Type B pancreatic cell (in vitro differentiated cells): ENCODE data around the gene IGF1. TPM values are rescaled to one million over a fixed set of nuclear protein-coding genes. Genes with fewer than 3 reads are reported as not detected.

Source experiments
- DNase-seq: peaks from one replicate; pipeline ENCODE4 v3.0.0; 2021; ENCODE audit warnings: mixed read lengths; ENCODE audit not compliant: unreplicated experiment; ENCODE audit errors: extremely low spot score
- H3K27ac Mint-ChIP-seq: 2 replicates; pipeline ENCODE4 v1.8.0; 2021; ENCODE audit warnings: mild to moderate bottlenecking, mixed read lengths
- H3K27me3 Mint-ChIP-seq: 2 replicates; pipeline ENCODE4 v1.8.0; 2021; ENCODE audit warnings: mixed read lengths
- H3K36me3 Mint-ChIP-seq: 2 replicates; pipeline ENCODE4 v1.8.0; 2021; ENCODE audit warnings: mixed read lengths
- H3K4me1 Mint-ChIP-seq: one replicate; pipeline ENCODE4 v1.8.0; 2021; ENCODE audit warnings: mixed read lengths; ENCODE audit not compliant: unreplicated experiment
- H3K4me3 Mint-ChIP-seq: 2 replicates; pipeline ENCODE4 v1.8.0; 2021; ENCODE audit warnings: mild to moderate bottlenecking, mixed read lengths
- H3K9me3 Mint-ChIP-seq: 2 replicates; pipeline ENCODE4 v1.8.0; 2021; ENCODE audit warnings: mixed read lengths
- total RNA-seq: library from RNA; stranded (reverse); gene quantifications from 2 replicates; pipeline ENCODE4 v1.2.1, GENCODE V29; 2021; ENCODE audit warnings: low replicate concordance
- TF ChIP-seq, protein P1 (sequence below): fragments of 200-600 bp; sonication (generic); conservative IDR thresholded peaks from 2 replicates; pipeline ENCODE4 v1.5.0; 2021; ENCODE audit warnings: antibody characterized with exemption, mild to moderate bottlenecking

The IGF1 gene
- total RNA-seq, 1 donor from 2014 or later: 16.1 TPM

DNA sequence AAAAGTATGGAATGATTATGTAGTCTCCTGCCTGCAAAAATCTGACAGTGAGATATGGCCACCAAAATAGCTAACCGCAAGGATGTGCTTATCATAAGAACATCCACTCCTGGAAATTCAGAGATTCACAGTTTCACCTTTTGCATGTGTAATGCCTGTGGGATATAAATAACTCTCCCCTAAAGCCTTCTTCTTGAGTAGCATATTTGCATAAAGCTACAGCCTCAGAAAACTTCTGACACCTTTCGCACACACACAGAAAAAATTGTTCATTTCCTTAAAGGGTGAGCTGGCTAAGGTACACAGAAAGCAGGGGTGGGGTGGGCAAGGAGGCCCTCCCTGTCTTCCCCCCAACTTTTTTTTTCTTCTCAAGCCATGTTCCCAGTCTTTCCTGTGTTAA lies 3.1 kb upstream of the IGF1 start:
- no peaks in the 10 kb centered on the region for H3K36me3 Mint-ChIP-seq
- no peak for DNase-seq
- H3K27me3 Mint-ChIP-seq: no peaks in the 10 kb centered on the region
- H3K4me3 Mint-ChIP-seq: no peak overlapping the region
- H3K27ac Mint-ChIP-seq: no peak overlapping the region
- H3K9me3 Mint-ChIP-seq: no peaks in the 10 kb centered on the region
- H3K4me1 Mint-ChIP-seq: peaks cover 8% of the 10 kb centered on the region
- TF ChIP-seq, protein P1, sequence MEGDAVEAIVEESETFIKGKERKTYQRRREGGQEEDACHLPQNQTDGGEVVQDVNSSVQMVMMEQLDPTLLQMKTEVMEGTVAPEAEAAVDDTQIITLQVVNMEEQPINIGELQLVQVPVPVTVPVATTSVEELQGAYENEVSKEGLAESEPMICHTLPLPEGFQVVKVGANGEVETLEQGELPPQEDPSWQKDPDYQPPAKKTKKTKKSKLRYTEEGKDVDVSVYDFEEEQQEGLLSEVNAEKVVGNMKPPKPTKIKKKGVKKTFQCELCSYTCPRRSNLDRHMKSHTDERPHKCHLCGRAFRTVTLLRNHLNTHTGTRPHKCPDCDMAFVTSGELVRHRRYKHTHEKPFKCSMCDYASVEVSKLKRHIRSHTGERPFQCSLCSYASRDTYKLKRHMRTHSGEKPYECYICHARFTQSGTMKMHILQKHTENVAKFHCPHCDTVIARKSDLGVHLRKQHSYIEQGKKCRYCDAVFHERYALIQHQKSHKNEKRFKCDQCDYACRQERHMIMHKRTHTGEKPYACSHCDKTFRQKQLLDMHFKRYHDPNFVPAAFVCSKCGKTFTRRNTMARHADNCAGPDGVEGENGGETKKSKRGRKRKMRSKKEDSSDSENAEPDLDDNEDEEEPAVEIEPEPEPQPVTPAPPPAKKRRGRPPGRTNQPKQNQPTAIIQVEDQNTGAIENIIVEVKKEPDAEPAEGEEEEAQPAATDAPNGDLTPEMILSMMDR: no peak

DNA sequence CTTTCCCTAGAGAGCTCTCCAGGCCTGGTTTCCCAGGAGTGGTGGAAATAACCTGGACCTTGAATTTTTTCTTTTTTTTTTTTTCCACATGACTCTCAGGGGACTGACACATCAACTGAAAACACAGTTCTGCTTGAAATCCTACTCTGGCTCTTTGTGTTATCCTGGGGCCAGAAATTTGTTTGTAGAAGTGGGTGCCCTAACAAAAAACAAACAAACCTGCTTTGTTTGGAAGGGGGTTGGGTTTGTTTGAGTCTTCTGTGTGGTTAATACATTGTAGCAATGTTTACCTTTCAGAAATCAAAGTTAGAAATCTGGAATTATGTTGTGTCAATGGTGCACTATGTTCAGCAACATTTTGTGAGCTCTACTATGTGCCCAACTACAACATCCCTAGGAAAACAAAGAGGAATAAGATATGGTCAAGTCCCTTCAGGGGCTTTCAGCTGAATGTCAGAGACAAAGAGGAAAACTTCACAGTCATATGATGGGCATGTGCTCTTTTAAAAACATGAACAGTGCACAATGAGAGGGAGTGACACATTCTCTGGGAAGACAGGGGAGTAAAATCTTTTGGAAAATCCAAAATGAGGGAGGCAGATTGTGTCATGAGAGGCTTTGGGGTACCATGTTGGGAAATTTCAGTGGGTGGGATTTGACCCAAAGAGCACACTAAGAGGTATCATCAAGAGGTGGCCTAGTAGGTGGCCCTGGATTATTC lies 1.5 kb upstream of the IGF1 start:
- Mint-ChIP-seq H3K27ac (no peak overlapping the region), H3K27me3 (no peaks in the 10 kb centered on the region), H3K4me3 (no peak overlapping the region), H3K36me3 (no peaks in the 10 kb centered on the region), H3K4me1 (peaks cover 8% of the 10 kb centered on the region), H3K9me3 (no peaks in the 10 kb centered on the region)
- TF ChIP-seq, protein P1: no peak
- DNase-seq: no peak

DNA sequence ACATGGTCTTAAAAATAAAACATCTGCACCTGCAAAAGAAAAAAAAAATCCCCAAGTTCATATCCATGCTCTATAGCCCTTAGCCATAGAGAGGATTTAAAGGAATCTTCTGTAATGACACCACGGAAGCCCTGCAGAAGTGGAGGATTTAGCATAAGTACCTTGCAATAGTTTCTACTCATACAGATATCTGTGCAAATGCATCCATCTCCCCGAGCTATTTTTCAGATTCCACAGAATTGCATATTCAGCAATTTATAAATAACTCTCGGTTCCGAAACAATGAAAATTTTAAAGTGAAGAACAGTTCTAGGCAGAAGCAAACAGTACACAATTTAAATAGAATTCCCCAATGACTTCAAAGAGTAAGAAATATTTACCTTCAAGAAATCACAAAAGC lies 424 bp downstream of the IGF1 start:
- Mint-ChIP-seq H3K4me3 (no peak overlapping the region), H3K27me3 (no peaks in the 10 kb centered on the region), H3K27ac (no peak overlapping the region), H3K36me3 (no peaks in the 10 kb centered on the region), H3K9me3 (no peaks in the 10 kb centered on the region), H3K4me1 (peaks cover 8% of the 10 kb centered on the region)
- TF ChIP-seq, protein P1: no peak
- no peak for DNase-seq

DNA sequence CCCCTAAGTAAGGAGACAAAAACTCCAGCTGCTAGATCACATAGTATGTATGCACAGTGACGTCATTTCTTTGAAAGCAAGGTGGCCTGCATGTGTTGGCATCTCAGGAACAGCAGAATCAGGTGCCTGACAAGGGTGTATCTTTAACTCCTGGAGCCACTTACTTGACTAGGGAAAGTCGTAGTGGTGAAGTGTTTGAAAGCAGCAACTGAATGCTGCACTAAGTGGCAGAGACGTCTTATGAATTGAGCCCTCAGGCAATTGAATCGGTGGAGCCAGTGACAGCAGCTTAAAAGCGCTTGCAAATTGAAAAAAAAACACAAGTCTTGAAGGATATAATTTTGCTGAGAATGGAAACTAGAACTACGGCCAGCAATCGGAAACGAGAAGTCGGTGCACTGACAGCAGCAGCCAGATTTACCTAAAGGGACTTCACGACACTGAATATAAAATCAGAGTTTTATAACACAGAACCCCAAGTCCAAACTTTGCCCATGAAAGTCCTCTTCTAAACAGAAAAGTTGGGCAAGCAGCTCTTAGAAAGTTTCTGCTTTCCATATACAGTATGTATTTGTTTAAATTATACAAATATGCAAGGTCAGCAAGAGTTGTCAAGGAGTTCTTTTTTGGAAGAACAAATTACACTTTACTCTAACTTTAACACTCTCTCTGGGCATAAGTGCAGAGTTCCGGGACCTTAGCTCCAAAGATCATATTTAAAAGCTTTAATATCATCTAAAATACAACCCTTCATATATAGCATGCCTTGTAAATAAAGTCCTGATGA lies 1.1 kb downstream of the IGF1 start:
- Mint-ChIP-seq H3K36me3 (no peaks in the 10 kb centered on the region), H3K27ac (no peak overlapping the region), H3K27me3 (no peaks in the 10 kb centered on the region), H3K9me3 (no peaks in the 10 kb centered on the region), H3K4me1 (peaks cover 8% of the 10 kb centered on the region), H3K4me3 (no peak overlapping the region)
- no peak for DNase-seq
- TF ChIP-seq, protein P1: no peak

DNA sequence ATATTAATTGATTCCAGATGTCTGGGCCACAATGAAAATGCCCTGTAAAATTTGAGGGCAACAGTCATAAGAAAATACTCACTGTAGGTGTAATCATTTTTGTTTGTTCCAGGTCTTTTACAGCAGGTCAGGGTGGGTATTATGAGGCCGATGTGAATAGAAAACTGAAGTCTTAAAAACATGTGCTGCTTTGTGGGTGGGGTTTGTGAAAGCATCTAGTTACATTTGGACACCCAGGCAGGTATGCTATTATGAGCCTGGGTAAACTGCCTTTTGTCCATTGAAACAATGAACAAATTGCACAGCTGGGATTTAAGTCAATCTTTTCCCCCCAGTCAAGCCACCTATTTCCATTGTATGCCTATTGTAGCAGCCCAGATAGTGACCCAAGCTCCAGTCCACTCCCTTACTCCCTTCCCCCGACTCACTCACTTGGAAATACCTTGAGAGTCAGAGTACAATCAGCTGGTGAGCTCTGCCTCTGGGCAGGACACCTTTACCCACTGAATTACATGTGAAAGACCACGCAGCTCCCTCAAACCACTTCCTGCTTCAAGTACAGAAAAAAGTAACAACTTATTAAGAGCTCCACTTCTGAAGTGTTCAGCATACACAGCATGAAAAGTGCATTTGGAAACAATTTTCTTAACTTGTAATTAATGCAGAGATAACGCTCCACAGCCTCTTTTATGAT lies 1.8 kb downstream of the IGF1 start:
- TF ChIP-seq, protein P1: no peak
- Mint-ChIP-seq H3K27ac (no peak overlapping the region), H3K4me3 (no peak overlapping the region), H3K9me3 (no peaks in the 10 kb centered on the region), H3K4me1 (peaks cover 6% of the 10 kb centered on the region), H3K27me3 (no peaks in the 10 kb centered on the region), H3K36me3 (no peaks in the 10 kb centered on the region)
- no peak for DNase-seq
